Type B pancreatic cell (in vitro differentiated cells): ENCODE data around the gene CIB4. TPM values are rescaled to one million over a fixed set of nuclear protein-coding genes. Genes with fewer than 3 reads are reported as not detected.

Experiments
- DNase-seq: peaks from one replicate; pipeline ENCODE4 v3.0.0; 2021; ENCODE audit warnings: mixed read lengths; ENCODE audit not compliant: unreplicated experiment; ENCODE audit errors: extremely low spot score
- H3K27ac Mint-ChIP-seq: 2 replicates; pipeline ENCODE4 v1.8.0; 2021; ENCODE audit warnings: mild to moderate bottlenecking, mixed read lengths
- H3K27me3 Mint-ChIP-seq: 2 replicates; pipeline ENCODE4 v1.8.0; 2021; ENCODE audit warnings: mixed read lengths
- H3K36me3 Mint-ChIP-seq: 2 replicates; pipeline ENCODE4 v1.8.0; 2021; ENCODE audit warnings: mixed read lengths
- H3K4me1 Mint-ChIP-seq: one replicate; pipeline ENCODE4 v1.8.0; 2021; ENCODE audit warnings: mixed read lengths; ENCODE audit not compliant: unreplicated experiment
- H3K4me3 Mint-ChIP-seq: 2 replicates; pipeline ENCODE4 v1.8.0; 2021; ENCODE audit warnings: mild to moderate bottlenecking, mixed read lengths
- H3K9me3 Mint-ChIP-seq: 2 replicates; pipeline ENCODE4 v1.8.0; 2021; ENCODE audit warnings: mixed read lengths
- total RNA-seq: library from RNA; stranded (reverse); gene quantifications from 2 replicates; pipeline ENCODE4 v1.2.1, GENCODE V29; 2021; ENCODE audit warnings: low replicate concordance
- TF ChIP-seq, protein P1 (sequence below): fragments of 200-600 bp; sonication (generic); conservative IDR thresholded peaks from 2 replicates; pipeline ENCODE4 v1.5.0; 2021; ENCODE audit warnings: antibody characterized with exemption, mild to moderate bottlenecking

Gene CIB4
- total RNA-seq, 1 donor from 2014 or later = not detected

DNA sequence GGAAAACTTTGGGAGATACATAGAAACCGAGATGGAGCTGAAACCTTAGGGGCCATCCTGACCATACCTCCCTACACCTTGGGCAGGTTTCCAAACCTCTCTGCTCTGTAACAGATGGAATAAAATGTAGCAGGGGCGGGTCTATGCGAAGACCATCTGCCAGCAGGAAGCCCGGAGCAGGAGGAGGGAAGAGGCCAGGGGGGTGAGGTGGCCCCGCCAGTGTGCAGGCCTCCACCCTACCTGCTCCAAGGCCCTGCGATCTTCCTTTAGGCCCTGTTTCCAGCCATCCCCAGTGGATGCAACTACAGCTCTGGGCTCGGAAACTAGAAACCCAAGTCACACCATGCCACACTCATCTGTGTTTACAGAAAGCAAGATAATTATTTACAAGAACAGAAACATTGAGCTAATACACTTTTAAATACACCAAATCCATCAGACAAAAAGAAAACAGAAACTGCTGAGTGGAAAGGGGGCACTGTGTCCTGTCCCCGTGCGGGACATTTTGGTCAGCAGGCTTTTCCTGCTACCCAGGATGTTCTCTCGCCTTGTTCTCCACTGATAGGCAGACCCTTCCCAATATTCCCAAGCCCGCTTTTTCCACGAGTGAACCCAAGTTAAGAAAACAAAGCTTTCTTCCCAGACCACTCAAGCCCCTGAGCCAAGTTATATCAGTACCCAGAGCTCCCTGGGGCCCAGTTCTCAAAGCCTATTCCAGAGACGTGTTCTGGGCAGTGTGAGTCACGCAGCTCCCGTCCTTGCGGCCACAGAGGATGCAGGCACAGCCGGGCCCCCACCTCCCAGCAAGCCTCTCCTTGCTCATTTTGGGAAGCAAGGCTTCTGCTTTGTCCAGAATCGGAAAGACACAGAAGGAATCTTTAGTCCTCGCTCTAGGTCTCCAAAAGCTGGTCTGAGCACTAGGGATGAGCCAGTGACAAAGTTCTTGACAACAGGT, 17.3 kb downstream of the CIB4 start:
- DNase-seq = no peak
- H3K9me3 Mint-ChIP-seq = no peaks in the 10 kb centered on the region
- H3K27ac Mint-ChIP-seq = no peak overlapping the region
- H3K4me3 Mint-ChIP-seq = no peak overlapping the region
- no peaks in the 10 kb centered on the region for H3K36me3 Mint-ChIP-seq
- TF ChIP-seq, protein P1, sequence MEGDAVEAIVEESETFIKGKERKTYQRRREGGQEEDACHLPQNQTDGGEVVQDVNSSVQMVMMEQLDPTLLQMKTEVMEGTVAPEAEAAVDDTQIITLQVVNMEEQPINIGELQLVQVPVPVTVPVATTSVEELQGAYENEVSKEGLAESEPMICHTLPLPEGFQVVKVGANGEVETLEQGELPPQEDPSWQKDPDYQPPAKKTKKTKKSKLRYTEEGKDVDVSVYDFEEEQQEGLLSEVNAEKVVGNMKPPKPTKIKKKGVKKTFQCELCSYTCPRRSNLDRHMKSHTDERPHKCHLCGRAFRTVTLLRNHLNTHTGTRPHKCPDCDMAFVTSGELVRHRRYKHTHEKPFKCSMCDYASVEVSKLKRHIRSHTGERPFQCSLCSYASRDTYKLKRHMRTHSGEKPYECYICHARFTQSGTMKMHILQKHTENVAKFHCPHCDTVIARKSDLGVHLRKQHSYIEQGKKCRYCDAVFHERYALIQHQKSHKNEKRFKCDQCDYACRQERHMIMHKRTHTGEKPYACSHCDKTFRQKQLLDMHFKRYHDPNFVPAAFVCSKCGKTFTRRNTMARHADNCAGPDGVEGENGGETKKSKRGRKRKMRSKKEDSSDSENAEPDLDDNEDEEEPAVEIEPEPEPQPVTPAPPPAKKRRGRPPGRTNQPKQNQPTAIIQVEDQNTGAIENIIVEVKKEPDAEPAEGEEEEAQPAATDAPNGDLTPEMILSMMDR = no peak
- peaks cover 29% of the 10 kb centered on the region for H3K27me3 Mint-ChIP-seq
- H3K4me1 Mint-ChIP-seq = peaks cover 14% of the 10 kb centered on the region

DNA sequence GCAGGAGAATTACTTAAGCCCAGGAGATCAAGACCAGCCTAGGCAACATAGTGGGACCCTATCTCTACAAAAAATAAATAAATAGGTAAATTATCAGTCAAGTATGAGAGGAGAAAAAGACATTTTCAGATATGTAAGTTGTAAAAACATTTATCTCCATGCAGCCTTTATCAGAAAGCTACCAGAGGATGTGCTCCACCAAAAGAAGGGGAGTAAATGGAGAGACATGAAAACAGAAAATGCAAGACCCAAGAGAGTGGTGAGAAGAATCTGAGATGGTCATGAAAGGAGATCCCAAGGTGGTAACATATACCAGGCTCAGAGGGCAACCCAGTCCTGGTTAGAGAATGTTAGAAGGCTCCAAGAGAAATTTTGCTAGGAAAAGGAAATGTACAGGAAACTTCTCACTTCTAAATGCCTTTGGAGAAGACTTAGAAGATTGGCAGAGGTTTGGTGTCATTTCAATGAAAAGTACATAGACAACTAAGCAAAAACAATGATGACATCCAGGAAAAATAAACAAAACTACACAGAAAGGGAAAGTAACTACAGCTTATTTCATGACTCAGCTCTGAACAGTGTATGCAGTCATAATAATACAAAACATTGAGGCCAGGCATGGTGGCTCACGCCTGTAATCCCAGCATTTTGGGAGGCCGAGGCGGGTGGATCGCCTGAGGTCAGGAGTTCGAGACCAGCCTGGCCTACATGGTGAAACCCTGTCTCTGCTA, 19.5 kb downstream of the CIB4 start:
- H3K36me3 Mint-ChIP-seq = no peaks in the 10 kb centered on the region
- TF ChIP-seq, protein P1 = no peak
- no peak overlapping the region for H3K27ac Mint-ChIP-seq
- no peaks in the 10 kb centered on the region for H3K9me3 Mint-ChIP-seq
- peaks cover 18% of the 10 kb centered on the region for H3K4me1 Mint-ChIP-seq
- no peak overlapping the region for H3K4me3 Mint-ChIP-seq
- H3K27me3 Mint-ChIP-seq = peaks cover 42% of the 10 kb centered on the region
- DNase-seq = no peak

DNA sequence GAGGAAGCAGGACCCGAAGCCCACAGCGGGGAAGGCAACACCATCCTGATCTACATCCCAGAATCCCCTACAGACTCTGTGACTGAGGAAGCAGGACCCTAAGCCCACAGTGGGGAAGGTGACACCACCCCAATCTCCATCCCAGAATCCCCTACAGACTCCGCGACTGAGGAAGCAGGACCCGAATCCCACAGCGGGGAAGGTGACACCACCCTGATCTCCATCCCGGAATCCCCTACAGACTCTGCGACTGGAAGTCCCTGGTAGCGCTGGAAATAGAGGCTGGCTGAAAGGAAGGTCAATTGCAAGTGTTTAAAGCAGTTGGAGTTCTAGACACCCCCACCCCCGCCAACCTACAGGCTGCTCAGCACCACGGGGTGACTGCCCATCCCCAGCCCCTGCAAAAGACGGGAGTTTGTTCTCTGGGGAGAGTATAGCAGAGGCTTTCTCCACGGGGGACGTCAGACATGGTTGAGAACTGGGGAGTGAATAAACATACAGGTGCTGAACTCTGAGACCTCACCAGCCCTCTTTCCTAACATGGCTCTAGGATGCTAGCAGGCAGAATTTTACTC, 21.0 kb downstream of the CIB4 start:
- TF ChIP-seq, protein P1 = no peak
- Mint-ChIP-seq H3K9me3 (no peaks in the 10 kb centered on the region), H3K4me3 (no peak overlapping the region), H3K4me1 (peaks cover 21% of the 10 kb centered on the region), H3K36me3 (no peaks in the 10 kb centered on the region), H3K27me3 (peaks cover 43% of the 10 kb centered on the region), H3K27ac (no peak overlapping the region)
- DNase-seq = no peak

DNA sequence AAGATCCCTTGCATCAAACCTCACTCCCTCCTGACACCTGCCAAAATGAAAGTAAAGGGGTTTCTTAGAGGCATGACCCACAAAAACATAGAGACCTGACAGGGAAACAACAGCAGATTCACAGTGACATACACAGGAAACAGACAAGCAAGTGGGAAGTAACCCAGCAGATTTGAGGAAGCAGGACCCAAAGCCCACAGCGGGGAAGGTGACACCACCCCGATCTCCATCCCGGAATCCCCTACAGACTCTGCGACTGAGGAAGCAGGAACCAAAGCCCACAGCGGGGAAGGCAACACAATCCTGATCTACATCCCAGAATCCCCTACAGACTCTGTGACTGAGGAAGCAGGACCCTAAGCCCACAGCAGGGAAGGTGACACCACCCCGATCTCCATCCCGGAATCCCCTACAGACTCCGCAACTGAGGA, 21.6 kb downstream of the CIB4 start:
- Mint-ChIP-seq H3K4me1 (peaks cover 27% of the 10 kb centered on the region), H3K9me3 (no peaks in the 10 kb centered on the region), H3K4me3 (no peak overlapping the region), H3K36me3 (no peaks in the 10 kb centered on the region), H3K27me3 (peaks cover 43% of the 10 kb centered on the region), H3K27ac (no peak overlapping the region)
- DNase-seq = no peak
- TF ChIP-seq, protein P1 = no peak

DNA sequence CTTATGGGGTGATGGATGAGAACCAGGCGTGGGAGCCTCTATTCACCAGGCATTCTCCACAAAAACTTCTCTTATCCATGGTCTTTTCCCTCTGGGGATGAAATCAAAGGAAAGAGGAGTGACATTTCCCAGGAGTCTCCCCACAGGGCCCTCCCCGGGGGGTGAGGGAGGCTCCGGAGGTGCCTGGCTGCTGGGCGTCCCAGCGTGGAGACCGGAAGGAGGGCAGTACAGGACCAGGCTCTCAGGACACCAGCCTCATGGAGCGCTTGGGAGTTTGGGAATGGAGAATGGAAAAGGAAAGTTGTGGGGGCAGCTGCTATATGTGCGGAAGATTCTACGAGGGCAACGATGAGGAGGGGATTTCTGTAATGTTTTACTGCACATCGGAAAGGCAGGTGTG, 22.1 kb downstream of the CIB4 start:
- Mint-ChIP-seq H3K4me3 (no peak overlapping the region), H3K27ac (no peak overlapping the region), H3K27me3 (peaks cover 43% of the 10 kb centered on the region), H3K4me1 (peaks cover 29% of the 10 kb centered on the region), H3K36me3 (no peaks in the 10 kb centered on the region), H3K9me3 (no peaks in the 10 kb centered on the region)
- no peak for DNase-seq
- TF ChIP-seq, protein P1 = no peak
